ENCODE data around the gene ASB17. TPM values are rescaled to one million over a fixed set of nuclear protein-coding genes. Genes with fewer than 3 reads are reported as not detected.

Gene ASB17, protein sequence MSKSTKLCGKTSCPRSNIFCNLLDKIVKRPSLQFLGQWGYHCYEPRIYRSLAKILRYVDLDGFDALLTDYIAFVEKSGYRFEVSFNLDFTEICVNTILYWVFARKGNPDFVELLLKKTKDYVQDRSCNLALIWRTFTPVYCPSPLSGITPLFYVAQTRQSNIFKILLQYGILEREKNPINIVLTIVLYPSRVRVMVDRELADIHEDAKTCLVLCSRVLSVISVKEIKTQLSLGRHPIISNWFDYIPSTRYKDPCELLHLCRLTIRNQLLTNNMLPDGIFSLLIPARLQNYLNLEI
- not detected in 2 replicates for total RNA-seq

GRCh38 chr1:75932304-75932703 is at the start of gene ASB17:
Gene ASB17, minus strand, starts transcription at chr1:75932404. Its CDS starts 113 bp downstream, at chr1:75932291.

Other genes with a start within 250 kb of the ASB17 start
- 25.8 and 43.2 TPM in 2 replicates for gene ACADM, start 207.7 kb downstream of the ASB17 start, total RNA-seq
- gene RABGGTB, start 146.1 kb downstream of the ASB17 start, total RNA-seq = 129 and 131 TPM in 2 replicates
- gene MSH4, start 135.5 kb downstream of the ASB17 start, total RNA-seq = 0.46 and 0.59 TPM in 2 replicates
- gene ST6GALNAC3, start 142.3 kb upstream of the ASB17 start, total RNA-seq = 2.1 and 2.5 TPM in 2 replicates

All from smooth muscle cell of the umbilical artery (primary cell).